K562 (cell line): ENCODE results near the gene NT5C1A. TPM values are rescaled to one million over a fixed set of nuclear protein-coding genes. Genes with fewer than 3 reads are reported as not detected.

Experiments used
- ATF1 ChIP-seq, 2 experiments: fragments of 450-650 bp in 1 of 2; IDR thresholded peaks; 2 replicates each; pipeline ENCODE4 v1.6.1; 2016; ENCODE audit warnings: missing compliant biosample characterization in 1 of 2, missing genetic modification characterization in 1 of 2
- ATF2 ChIP-seq: sonication (generic); formaldehyde crosslinking; IDR thresholded peaks from 2 replicates; pipeline ENCODE4 v1.8.1; 2022; ENCODE audit warnings: missing genetic modification reagents
- BDP1 ChIP-seq: IDR thresholded peaks from 3 replicates; pipeline ENCODE4 v1.6.1; 2011; ENCODE audit not compliant: insufficient read length, insufficient read depth
- MEF2D ChIP-seq: conservative IDR thresholded peaks from 2 replicates; pipeline ENCODE4 v1.6.1; 2016; ENCODE audit warnings: low read depth, missing genetic modification characterization, missing compliant biosample characterization
- MXD1 ChIP-seq: fragments of 250-450 bp; sonication (Bioruptor Pico); IDR thresholded peaks from 2 replicates; pipeline ENCODE4 v1.8.0; 2021; ENCODE audit warnings: borderline replicate concordance, mild to moderate bottlenecking, moderate library complexity; ENCODE audit not compliant: poor library complexity, severe bottlenecking
- NKRF ChIP-seq: fragments of 450-650 bp; IDR thresholded peaks from 2 replicates; pipeline ENCODE4 v1.6.1; 2016; ENCODE audit warnings: borderline replicate concordance
- POLR2AphosphoS5 ChIP-seq: IDR thresholded peaks from 2 replicates; pipeline ENCODE4 v1.6.1; 2011; ENCODE audit warnings: mild to moderate bottlenecking, low read depth, low read length, moderate library complexity; ENCODE audit not compliant: control insufficient read depth, insufficient read depth
- RBM39 ChIP-seq: fragments of 200-400 bp; formaldehyde crosslinking; optimal IDR thresholded peaks from 2 replicates; pipeline ENCODE3; 2018; ENCODE audit warnings: low read depth, low read length
- RFX1 ChIP-seq: fragments of 450-650 bp; IDR thresholded peaks from 2 replicates; pipeline ENCODE4 v1.6.1; 2016; ENCODE audit warnings: mild to moderate bottlenecking, moderate library complexity
- SMARCA4 ChIP-seq: fragments of 450-650 bp; IDR thresholded peaks from 2 replicates; pipeline ENCODE4 v1.6.1; 2016
- TAF15 ChIP-seq: fragments of 200-400 bp; formaldehyde crosslinking; IDR thresholded peaks from 2 replicates; pipeline ENCODE4 v1.6.1; 2017; ENCODE audit warnings: mild to moderate bottlenecking, low read depth, low read length, moderate library complexity
- TBL1XR1 ChIP-seq, 2 experiments: IDR thresholded peaks; 2 replicates each; pipeline ENCODE4 v1.6.1; 2012; ENCODE audit warnings: improper control_type of control experiment in 2 of 2, low read length in 2 of 2, mild to moderate bottlenecking in 1 of 2
- U2AF2 ChIP-seq: fragments of 200-400 bp; formaldehyde crosslinking; optimal IDR thresholded peaks from 2 replicates; pipeline ENCODE3; 2017; ENCODE audit warnings: low read depth, mild to moderate bottlenecking, low read length
- ZNF444 ChIP-seq: fragments of 250-450 bp; sonication (Bioruptor Pico); IDR thresholded peaks from 2 replicates; pipeline ENCODE4 v1.4.0; 2020; ENCODE audit warnings: mild to moderate bottlenecking, moderate library complexity
- polyA plus RNA-seq, 8 experiments: library from polyadenylated mRNA; depleted of rRNA in 4 of 8; stranded (reverse) in 5 of 8; unstranded in 3 of 8; fragments of >200 nt; fragmentation: Nextera tagmentation in 2 of 8; fragmentation: Illumina TruSeq in 1 of 8; extraction: Ambion mirVana in 2 of 8; extraction: Trizol in 1 of 8; gene quantifications; 2 replicates each; pipeline versions ENCODE4 v1.2.1 to v1.2.3, GENCODE V29; 2011 to 2014; ENCODE audit warnings: inconsistent platforms in 1 of 8, missing spikeins in 1 of 8
- total RNA-seq, 7 experiments: library from RNA; depleted of rRNA in 6 of 7; stranded (reverse); fragments of >200 nt in 6 of 7; fragmentation: Illumina TruSeq in 2 of 7; extraction: Trizol in 2 of 7; gene quantifications; 2 replicates each; pipeline versions ENCODE4 v1.2.1 to v1.2.3, GENCODE V29; 2011 to 2021; ENCODE audit warnings: low replicate concordance in 1 of 7

The NT5C1A gene
- total and polyA plus RNA-seq, 9 of the 15 experiments (the other 6 are each of a cell fraction or from before 2014, with no cell fraction given), result not detected

GRCh38 chr1:39691383-39692151 lies 19.7 kb upstream of the NT5C1A start, which contains the start of gene HPCAL4 (continued):
- TF ChIP-seq MXD1 (CRISPR knock-in tag) (no peak), TAF15 (no peak), ZNF444 (no peak), ATF1 (CRISPR knock-in tag; IDR thresholded peaks at IDR 0.05) (no peak), ATF1 (tag; IDR thresholded peaks at IDR 0.05) (no peak), TBL1XR1 (IDR thresholded peaks at IDR 0.05; ENCODE audit: low read length in 2 of 2) (no peak), RFX1 (peak; percentile 97), RBM39 (no peak), ATF2 (CRISPR knock-in tag) (no peak), MEF2D (no peak), SMARCA4 (no peak), U2AF2 (no peak), NKRF (no peak), POLR2AphosphoS5 (no peak), BDP1 (no peak)
- TF ChIP-seq, all 486 proteins: peak for 28
